ENCODE results near the gene PITX3.

- TF ChIP-seq CTCF (IDR thresholded peaks at IDR 0.05) (no peak), POLR2A (IDR thresholded peaks at IDR 0.05) (no peak)
These were observed 3.5 kb downstream of the PITX3 start for GRCh38 chr10:102237711-102238252.

All from Peyer's patch (tissue), 4 donors.